Loucy (cell line): ENCODE data around the gene SASH1.
"Not testable (repeated sequence)": the region's sequence is repeated elsewhere in the genome, so short reads cannot be mapped to it uniquely, and the experiment has no call there.

ENCODE experiments used
- H2AFZ ChIP-seq: fragments of 200-600 bp; sonication (generic); 2 replicates; pipeline ENCODE4 v1.6.0; 2016; ENCODE audit warnings: antibody characterized with exemption, mild to moderate bottlenecking, low read length, moderate library complexity
- H3F3A ChIP-seq: fragments of 200-600 bp; 2 replicates; pipeline ENCODE4 v1.6.0; 2016; ENCODE audit warnings: antibody characterized with exemption, low read depth, mild to moderate bottlenecking
- H3K27me3 ChIP-seq: fragments of 200-600 bp; sonication (generic); 2 replicates; pipeline ENCODE4 v1.6.1; 2014; ENCODE audit warnings: low read length, mild to moderate bottlenecking; ENCODE audit not compliant: insufficient read depth, poor library complexity, severe bottlenecking
- H3K36me3 ChIP-seq: fragments of 200-600 bp; sonication (generic); 2 replicates; pipeline ENCODE4 v1.6.1; 2016; ENCODE audit warnings: low read length; ENCODE audit not compliant: insufficient read depth
- H3K4me1 ChIP-seq: fragments of 200-600 bp; sonication (generic); 2 replicates; pipeline ENCODE4 v1.5.1; 2014; ENCODE audit warnings: low read length, mild to moderate bottlenecking; ENCODE audit not compliant: insufficient read depth, poor library complexity, severe bottlenecking
- H3K4me2 ChIP-seq: fragments of 200-600 bp; sonication (generic); 2 replicates; pipeline ENCODE4 v1.6.0; 2014; ENCODE audit warnings: antibody characterized with exemption, low read length, low read depth, mild to moderate bottlenecking; ENCODE audit not compliant: poor library complexity, severe bottlenecking
- H3K4me3 ChIP-seq: fragments of 200-600 bp; sonication (generic); 2 replicates; pipeline ENCODE4 v1.5.1; 2014; ENCODE audit warnings: low read length, mild to moderate bottlenecking, mixed read lengths; ENCODE audit not compliant: poor library complexity, severe bottlenecking
- H3K79me2 ChIP-seq: fragments of 200-600 bp; sonication (generic); 2 replicates; pipeline ENCODE4 v1.6.1; 2014; ENCODE audit warnings: low read length; ENCODE audit not compliant: insufficient read depth
- H3K9ac ChIP-seq: fragments of 200-600 bp; sonication (generic); 2 replicates; pipeline ENCODE4 v1.6.0; 2014; ENCODE audit warnings: mild to moderate bottlenecking, low read depth, low read length, moderate library complexity; ENCODE audit not compliant: poor library complexity, severe bottlenecking
- H3K9me2 ChIP-seq: fragments of 200-600 bp; sonication (generic); replicated peaks from 2 replicates; pipeline ENCODE4 v1.6.1; 2016; ENCODE audit warnings: low read depth, low read length, mixed read lengths
- H3K9me3 ChIP-seq: fragments of 200-600 bp; sonication (generic); 2 replicates; pipeline ENCODE4 v1.6.1; 2014; ENCODE audit warnings: mild to moderate bottlenecking, antibody characterized with exemption, low read length, low read depth; ENCODE audit not compliant: insufficient read depth
- H4K20me1 ChIP-seq: fragments of 200-600 bp; sonication (generic); 2 replicates; pipeline ENCODE4 v1.6.0; 2014; ENCODE audit warnings: antibody characterized with exemption, low read length, mild to moderate bottlenecking; ENCODE audit not compliant: insufficient read depth, poor library complexity, severe bottlenecking
- EZH2phosphoT487 ChIP-seq: fragments of 200-600 bp; IDR thresholded peaks from 2 replicates; pipeline ENCODE4 v1.6.1; 2018; ENCODE audit warnings: antibody characterized with exemption, mild to moderate bottlenecking, moderate library complexity, borderline replicate concordance
- TF ChIP-seq, protein P1 (sequence below): fragments of 200-600 bp; sonication (generic); conservative IDR thresholded peaks from 2 replicates; pipeline ENCODE4 v1.5.1; 2014; ENCODE audit warnings: mild to moderate bottlenecking, antibody characterized with exemption, low read length

The SASH1 gene

GRCh38 chr6:148580442-148580841 is 237.8 kb downstream of the SASH1 start:
- Histone ChIP-seq H3F3A (no peaks in the 10 kb centered on the region), H3K36me3 (no peaks in the 10 kb centered on the region), H2AFZ (no peak overlapping the region; the same call in 1 of the 2 replicates), H3K9me3 (no peaks in the 10 kb centered on the region), H3K79me2 (no peaks in the 10 kb centered on the region), H3K4me2 (no peak overlapping the region), H4K20me1 (no peaks in the 10 kb centered on the region), H3K4me3 (no peak overlapping the region), H3K4me1 (peaks cover 5% of the 10 kb centered on the region), H3K27me3 (no peaks in the 10 kb centered on the region), H3K9me2 (no peaks in the 10 kb centered on the region), H3K9ac (no peak overlapping the region)
- TF ChIP-seq, protein P1, sequence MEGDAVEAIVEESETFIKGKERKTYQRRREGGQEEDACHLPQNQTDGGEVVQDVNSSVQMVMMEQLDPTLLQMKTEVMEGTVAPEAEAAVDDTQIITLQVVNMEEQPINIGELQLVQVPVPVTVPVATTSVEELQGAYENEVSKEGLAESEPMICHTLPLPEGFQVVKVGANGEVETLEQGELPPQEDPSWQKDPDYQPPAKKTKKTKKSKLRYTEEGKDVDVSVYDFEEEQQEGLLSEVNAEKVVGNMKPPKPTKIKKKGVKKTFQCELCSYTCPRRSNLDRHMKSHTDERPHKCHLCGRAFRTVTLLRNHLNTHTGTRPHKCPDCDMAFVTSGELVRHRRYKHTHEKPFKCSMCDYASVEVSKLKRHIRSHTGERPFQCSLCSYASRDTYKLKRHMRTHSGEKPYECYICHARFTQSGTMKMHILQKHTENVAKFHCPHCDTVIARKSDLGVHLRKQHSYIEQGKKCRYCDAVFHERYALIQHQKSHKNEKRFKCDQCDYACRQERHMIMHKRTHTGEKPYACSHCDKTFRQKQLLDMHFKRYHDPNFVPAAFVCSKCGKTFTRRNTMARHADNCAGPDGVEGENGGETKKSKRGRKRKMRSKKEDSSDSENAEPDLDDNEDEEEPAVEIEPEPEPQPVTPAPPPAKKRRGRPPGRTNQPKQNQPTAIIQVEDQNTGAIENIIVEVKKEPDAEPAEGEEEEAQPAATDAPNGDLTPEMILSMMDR: no peak
- TF ChIP-seq EZH2phosphoT487: no peak

DNA sequence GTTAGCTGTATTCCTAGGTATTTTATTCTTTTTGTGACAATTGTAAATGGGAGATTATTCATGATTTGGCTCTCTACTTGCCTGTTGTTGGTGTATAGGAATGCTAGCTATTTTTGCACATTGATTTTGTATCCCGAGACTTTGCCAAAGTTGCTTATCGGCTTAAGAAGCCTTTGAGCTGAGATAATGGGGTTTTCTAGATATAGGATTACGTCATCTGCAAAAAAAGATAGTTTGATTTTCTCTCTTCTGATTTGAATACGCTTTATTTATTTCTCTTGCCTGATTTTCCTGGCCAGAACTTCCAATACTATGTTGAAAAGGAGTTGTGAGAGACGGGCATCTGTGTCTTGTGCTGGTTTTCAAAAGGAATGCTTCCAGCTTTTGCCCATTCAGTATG is 241.0 kb downstream of the SASH1 start:
- Histone ChIP-seq H4K20me1 (no peaks in the 10 kb centered on the region), H3K9me2 (no peaks in the 10 kb centered on the region), H3K9ac (no peak overlapping the region), H3K4me2 (no peak overlapping the region), H3K9me3 (no peaks in the 10 kb centered on the region), H3K79me2 (no peaks in the 10 kb centered on the region), H2AFZ (no peak overlapping the region), H3F3A (no peaks in the 10 kb centered on the region), H3K4me1 (peaks cover 5% of the 10 kb centered on the region), H3K36me3 (no peaks in the 10 kb centered on the region), H3K27me3 (no peaks in the 10 kb centered on the region), H3K4me3 (no peak overlapping the region)
- TF ChIP-seq EZH2phosphoT487: no peak
- TF ChIP-seq, protein P1: no peak

- not testable (repeated sequence) for H3K9me3 ChIP-seq
These were observed 243.0 kb downstream of the SASH1 start for GRCh38 chr6:148585641-148586040.

DNA sequence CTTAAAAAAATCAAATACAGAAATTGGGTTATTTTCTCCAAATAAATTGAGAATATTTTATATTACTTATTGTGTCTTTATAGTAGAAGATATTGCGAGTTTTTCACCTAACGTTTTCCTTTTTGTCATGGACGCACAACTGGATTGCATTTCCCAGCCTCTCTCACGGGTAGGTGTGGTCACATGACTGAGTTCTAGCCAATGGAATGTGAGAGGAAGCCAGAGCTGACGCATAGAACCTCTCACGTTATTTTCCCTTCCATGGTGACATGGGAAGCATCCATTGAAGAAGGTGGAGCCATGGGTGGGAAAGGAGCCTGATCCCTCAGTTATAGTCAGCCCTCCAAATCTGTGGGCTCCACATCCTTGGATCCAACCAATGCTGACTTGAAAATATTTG is 248.2 kb downstream of the SASH1 start:
- Histone ChIP-seq H3K9ac (no peak overlapping the region), H3K79me2 (no peaks in the 10 kb centered on the region), H3K4me3 (no peak overlapping the region), H3K4me1 (no peaks in the 10 kb centered on the region), H3K9me2 (no peaks in the 10 kb centered on the region), H3K9me3 (0 out of 2 replicates have a peak, but pooled peaks cover 3% of the 10 kb centered on the region), H2AFZ (no peak overlapping the region), H3K4me2 (no peak overlapping the region), H3K36me3 (no peaks in the 10 kb centered on the region), H3F3A (no peaks in the 10 kb centered on the region), H4K20me1 (no peaks in the 10 kb centered on the region), H3K27me3 (no peaks in the 10 kb centered on the region)
- TF ChIP-seq EZH2phosphoT487: no peak
- TF ChIP-seq, protein P1: no peak

More at GRCh38 chr6:148585641-148586040, 243.0 kb downstream of the SASH1 start:
- not testable (repeated sequence) for H3K4me3 ChIP-seq, H3K79me2 ChIP-seq, H3K9me2 ChIP-seq, H3K36me3 ChIP-seq, H3K4me2 ChIP-seq, H4K20me1 ChIP-seq, H3F3A ChIP-seq, H2AFZ ChIP-seq, H3K9ac ChIP-seq, H3K4me1 ChIP-seq, H3K27me3 ChIP-seq
